Esophagus squamous epithelium (tissue), 4 donors: Measurements from ENCODE around the gene SGSM1.

Experiments used
- CTCF ChIP-seq, 6 experiments: fragments of 450-650 bp in 4 of 6; fragments of 200-600 bp in 2 of 6; sonication (generic) in 2 of 6; IDR thresholded peaks; one replicate each; pipeline ENCODE4 v1.5.1; 2016 to 2019; ENCODE audit warnings: antibody characterized with exemption in 6 of 6, mild to moderate bottlenecking in 4 of 6, moderate library complexity in 4 of 6
- POLR2A ChIP-seq, 4 donors: fragments of 450-650 bp; IDR thresholded peaks; one replicate each; pipeline ENCODE4 v1.6.1; 2017; ENCODE audit warnings: antibody characterized with exemption in 4 of 4, mild to moderate bottlenecking in 4 of 4, moderate library complexity in 3 of 4

DNA sequence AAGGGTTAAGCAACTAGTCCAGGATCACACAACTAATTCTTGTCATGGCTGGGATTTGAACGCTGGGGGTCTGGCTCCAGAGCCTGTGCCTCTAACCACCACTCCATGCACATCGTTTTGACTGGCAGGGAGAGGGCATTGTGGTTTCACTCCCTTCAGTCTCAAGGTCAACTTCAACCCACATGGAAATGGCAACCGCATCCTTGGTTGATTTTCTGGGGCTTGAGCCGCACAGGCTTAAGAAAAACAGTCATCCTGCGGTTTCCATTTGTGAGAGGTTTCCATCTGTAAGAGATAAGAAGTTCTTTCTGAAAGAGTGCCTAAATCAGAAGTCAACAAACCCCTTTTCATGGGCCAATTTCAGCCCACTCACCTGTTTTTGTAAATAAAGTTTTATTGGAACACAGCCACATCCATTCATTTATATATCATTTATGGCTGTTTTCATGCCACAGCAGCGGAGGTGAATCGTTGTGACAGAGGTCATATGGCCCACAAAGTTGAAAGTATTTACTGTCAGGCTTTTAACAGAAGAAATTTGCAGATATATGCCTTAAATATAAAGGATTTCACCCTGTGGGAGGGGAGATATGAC, 65.7 kb downstream of the SGSM1 start:
- TF ChIP-seq CTCF (IDR thresholded peaks at IDR 0.05) = no peak
- TF ChIP-seq POLR2A (IDR thresholded peaks at IDR 0.05) = no peak
